Smooth muscle cell (in vitro differentiated cells): ENCODE measurements around the gene BRPF3. TPM values are rescaled to one million over a fixed set of nuclear protein-coding genes. Genes with fewer than 3 reads are reported as not detected.

Source experiments
- DNase-seq: peaks from one replicate; lab custom pipeline; 2025; ENCODE audit not compliant: unreplicated experiment; lab: John Stamatoyannopoulos, UW
- H2AFZ ChIP-seq: fragments of 200-600 bp; sonication (generic); 2 replicates; pipeline ENCODE4 v1.6.0; 2016; ENCODE audit warnings: antibody characterized with exemption, low read depth, mild to moderate bottlenecking
- H3F3A ChIP-seq: fragments of 200-600 bp; sonication (generic); 2 replicates; pipeline ENCODE4 v1.6.0; 2017; ENCODE audit warnings: antibody characterized with exemption, low read depth
- H3K27ac ChIP-seq: fragments of 200-600 bp; sonication (generic); 2 replicates; pipeline ENCODE4 v1.5.1; 2016; ENCODE audit warnings: low read depth, mild to moderate bottlenecking
- H3K27me3 ChIP-seq: fragments of 200-600 bp; sonication (generic); 2 replicates; pipeline ENCODE4 v1.6.1; 2016; ENCODE audit warnings: low read depth, mild to moderate bottlenecking
- H3K36me3 ChIP-seq: fragments of 200-600 bp; sonication (generic); 2 replicates; pipeline ENCODE4 v1.5.1; 2016; ENCODE audit warnings: low read depth
- H3K4me1 ChIP-seq: fragments of 200-600 bp; sonication (generic); 2 replicates; pipeline ENCODE4 v1.5.1; 2016; ENCODE audit warnings: low read depth
- H3K4me2 ChIP-seq: fragments of 200-600 bp; sonication (generic); 2 replicates; pipeline ENCODE4 v1.6.0; 2016; ENCODE audit warnings: mild to moderate bottlenecking
- H3K4me3 ChIP-seq: fragments of 200-600 bp; sonication (generic); 2 replicates; pipeline ENCODE4 v1.5.1; 2016; ENCODE audit warnings: mild to moderate bottlenecking
- H3K79me2 ChIP-seq: fragments of 200-600 bp; sonication (generic); 2 replicates; pipeline ENCODE4 v1.6.0; 2016; ENCODE audit warnings: low read depth, mild to moderate bottlenecking
- H3K9ac ChIP-seq: fragments of 200-600 bp; sonication (generic); 2 replicates; pipeline ENCODE4 v1.6.0; 2016; ENCODE audit warnings: low read depth
- H3K9me3 ChIP-seq: fragments of 200-600 bp; sonication (generic); replicated peaks from 2 replicates; pipeline ENCODE4 v1.5.1; 2016; ENCODE audit warnings: low read depth
- H4K20me1 ChIP-seq: fragments of 200-600 bp; sonication (generic); 2 replicates; pipeline ENCODE4 v1.6.0; 2016; ENCODE audit warnings: low read depth
- WGBS: methylation state at CpG from one replicate; pipeline ENCODE4 v1.1.7; 2016; ENCODE audit warnings: low lambda C conversion rate; 5-methylcytosine and 5-hydroxymethylcytosine counted together
- polyA plus RNA-seq: library from polyadenylated mRNA; unstranded; fragments of >200 nt; fragmentation: Nextera tagmentation; extraction: Ambion mirVana; gene quantifications from 2 replicates; pipeline ENCODE4 v1.2.1, GENCODE V29; 2016
- total RNA-seq: library from RNA; depleted of rRNA; stranded (reverse); fragments of >200 nt; gene quantifications from 2 replicates; pipeline ENCODE4 v1.2.3, GENCODE V29; 2014
- TF ChIP-seq, protein P1 (sequence below): fragments of 200-600 bp; sonication (generic); IDR thresholded peaks from 2 replicates; pipeline ENCODE4 v1.5.1; 2017; ENCODE audit warnings: borderline replicate concordance, mild to moderate bottlenecking, antibody characterized with exemption; ENCODE audit not compliant: insufficient read depth, poor library complexity, severe bottlenecking

The BRPF3 gene
- total and polyA plus RNA-seq, 2 experiments from 2014 or later: 8.9 to 20.0 TPM

DNA sequence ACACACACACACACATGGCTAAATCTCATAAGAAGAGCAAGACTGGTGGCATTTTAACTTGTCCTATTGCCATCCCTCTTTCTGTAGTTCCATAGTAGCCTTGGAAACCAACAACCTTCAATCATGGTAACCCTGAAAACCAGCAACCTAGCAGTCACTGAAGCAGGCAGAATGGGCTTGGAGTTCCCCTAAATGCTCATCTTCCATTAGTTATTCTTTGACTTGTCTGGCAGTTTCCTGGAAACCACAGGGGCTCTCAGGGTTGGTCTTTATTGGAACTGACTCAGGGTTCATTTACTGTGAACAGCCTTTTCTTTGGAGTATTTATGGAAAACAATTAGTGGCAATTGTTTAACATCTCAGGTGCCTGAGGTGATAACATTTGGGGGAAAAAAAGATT lies 19.4 kb upstream of the BRPF3 start:
- Histone ChIP-seq H3K9me3 (peaks cover 9% of the 10 kb centered on the region), H3K4me2 (no peak overlapping the region)

DNA sequence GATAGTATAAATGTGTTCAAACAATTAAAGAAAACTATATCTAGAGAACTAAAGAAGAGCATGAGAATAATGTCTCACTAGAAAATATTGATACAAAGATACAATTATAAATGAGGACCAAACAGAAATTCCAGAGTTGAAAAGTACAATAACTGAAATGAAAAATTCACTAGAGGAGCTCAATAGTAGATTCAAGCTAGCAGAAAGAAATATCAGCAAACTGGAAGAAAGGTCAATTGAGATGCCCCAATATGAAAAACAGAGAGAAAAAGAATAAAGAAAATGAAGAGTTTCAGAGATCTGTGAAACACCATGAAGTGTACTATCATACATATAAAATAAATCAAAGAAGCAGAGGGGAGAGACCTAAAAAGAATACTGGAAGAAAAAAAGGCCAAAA lies 18.0 kb upstream of the BRPF3 start:
- no peaks in the 10 kb centered on the region for H4K20me1 ChIP-seq
- peaks cover 9% of the 10 kb centered on the region for H3K9me3 ChIP-seq
- no peaks in the 10 kb centered on the region for H3K27me3 ChIP-seq
- no peak overlapping the region for H3K27ac ChIP-seq
- no peaks in the 10 kb centered on the region for H3K79me2 ChIP-seq
- H3F3A ChIP-seq: no peaks in the 10 kb centered on the region
- no peak overlapping the region for H2AFZ ChIP-seq
- no peak overlapping the region for H3K4me3 ChIP-seq
- DNase-seq: no peak
- no peaks in the 10 kb centered on the region for H3K36me3 ChIP-seq
- H3K4me1 ChIP-seq: no peaks in the 10 kb centered on the region
- H3K4me2 ChIP-seq: no peak overlapping the region
- H3K9ac ChIP-seq: no peak overlapping the region
- TF ChIP-seq, protein P1, sequence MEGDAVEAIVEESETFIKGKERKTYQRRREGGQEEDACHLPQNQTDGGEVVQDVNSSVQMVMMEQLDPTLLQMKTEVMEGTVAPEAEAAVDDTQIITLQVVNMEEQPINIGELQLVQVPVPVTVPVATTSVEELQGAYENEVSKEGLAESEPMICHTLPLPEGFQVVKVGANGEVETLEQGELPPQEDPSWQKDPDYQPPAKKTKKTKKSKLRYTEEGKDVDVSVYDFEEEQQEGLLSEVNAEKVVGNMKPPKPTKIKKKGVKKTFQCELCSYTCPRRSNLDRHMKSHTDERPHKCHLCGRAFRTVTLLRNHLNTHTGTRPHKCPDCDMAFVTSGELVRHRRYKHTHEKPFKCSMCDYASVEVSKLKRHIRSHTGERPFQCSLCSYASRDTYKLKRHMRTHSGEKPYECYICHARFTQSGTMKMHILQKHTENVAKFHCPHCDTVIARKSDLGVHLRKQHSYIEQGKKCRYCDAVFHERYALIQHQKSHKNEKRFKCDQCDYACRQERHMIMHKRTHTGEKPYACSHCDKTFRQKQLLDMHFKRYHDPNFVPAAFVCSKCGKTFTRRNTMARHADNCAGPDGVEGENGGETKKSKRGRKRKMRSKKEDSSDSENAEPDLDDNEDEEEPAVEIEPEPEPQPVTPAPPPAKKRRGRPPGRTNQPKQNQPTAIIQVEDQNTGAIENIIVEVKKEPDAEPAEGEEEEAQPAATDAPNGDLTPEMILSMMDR: no peak

More for the DNA sequence above, 19.4 kb upstream of the BRPF3 start:
- H3K36me3 ChIP-seq: no peaks in the 10 kb centered on the region
- no peaks in the 10 kb centered on the region for H4K20me1 ChIP-seq
- H3K27me3 ChIP-seq: no peaks in the 10 kb centered on the region
- DNase-seq: no peak
- no peak overlapping the region for H3K27ac ChIP-seq
- H3K79me2 ChIP-seq: no peaks in the 10 kb centered on the region
- no peak overlapping the region for H3K9ac ChIP-seq
- no peaks in the 10 kb centered on the region for H3F3A ChIP-seq
- no peak overlapping the region for H2AFZ ChIP-seq
- TF ChIP-seq, protein P1: no peak
- no peaks in the 10 kb centered on the region for H3K4me1 ChIP-seq
- no peak overlapping the region for H3K4me3 ChIP-seq

DNA sequence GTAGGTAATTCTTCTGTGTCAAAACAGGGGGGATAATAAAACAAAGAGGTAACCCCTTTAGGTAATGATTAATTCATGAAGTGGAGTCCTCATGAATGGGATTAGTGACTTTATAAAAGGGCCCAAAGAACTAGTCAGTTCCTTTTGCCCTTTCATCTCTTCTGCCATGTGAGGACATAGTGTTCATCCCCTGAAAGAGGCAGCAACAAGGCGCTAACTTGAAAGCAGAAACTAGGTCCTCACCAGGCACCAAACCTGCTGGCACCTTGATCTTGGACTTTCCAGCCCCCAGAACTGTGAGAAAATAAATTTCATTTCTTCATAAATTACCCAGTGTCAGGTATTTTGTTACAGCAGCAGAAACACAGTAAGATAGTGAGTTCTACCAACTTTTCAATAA lies 16.4 kb upstream of the BRPF3 start:
- no peak overlapping the region for H3K4me2 ChIP-seq
- H3K36me3 ChIP-seq: no peaks in the 10 kb centered on the region
- peaks cover 9% of the 10 kb centered on the region for H3K9me3 ChIP-seq
- H2AFZ ChIP-seq: no peak overlapping the region
- no peaks in the 10 kb centered on the region for H3K4me1 ChIP-seq
- H3K4me3 ChIP-seq: no peak overlapping the region
- DNase-seq: no peak
- no peaks in the 10 kb centered on the region for H3K79me2 ChIP-seq
- 88% methylated on average over 1 of the region's 1 CpG for WGBS
- H4K20me1 ChIP-seq: no peaks in the 10 kb centered on the region
- TF ChIP-seq, protein P1: no peak
- no peak overlapping the region for H3K27ac ChIP-seq
- no peak overlapping the region for H3K9ac ChIP-seq
- H3F3A ChIP-seq: no peaks in the 10 kb centered on the region
- no peaks in the 10 kb centered on the region for H3K27me3 ChIP-seq

DNA sequence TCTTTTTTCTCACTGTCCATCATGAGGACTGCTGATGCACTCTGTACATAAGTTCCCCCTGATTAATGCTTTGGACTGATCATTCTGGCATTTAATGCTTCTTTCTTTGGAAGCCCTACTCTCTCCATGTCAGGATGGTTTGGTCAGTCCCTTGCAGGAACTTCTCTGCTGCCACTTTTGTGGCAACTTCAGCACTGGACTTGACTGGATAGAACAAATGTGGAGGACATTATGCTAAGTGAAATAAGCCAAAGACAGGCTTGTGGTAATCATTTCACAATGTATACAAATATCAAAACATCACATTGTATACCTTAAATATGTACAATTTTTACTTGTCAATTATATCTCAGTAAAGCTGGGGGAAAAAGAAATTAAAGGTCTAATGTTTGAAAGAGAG lies 12.2 kb upstream of the BRPF3 start:
- DNase-seq: no peak
- Histone ChIP-seq H3K36me3 (no peaks in the 10 kb centered on the region), H4K20me1 (no peaks in the 10 kb centered on the region), H2AFZ (no peak overlapping the region), H3K79me2 (no peaks in the 10 kb centered on the region), H3K9me3 (no peaks in the 10 kb centered on the region), H3K9ac (no peak overlapping the region), H3K4me3 (no peak overlapping the region), H3K27me3 (no peaks in the 10 kb centered on the region), H3K27ac (no peak overlapping the region), H3K4me2 (no peak overlapping the region), H3F3A (no peaks in the 10 kb centered on the region), H3K4me1 (no peaks in the 10 kb centered on the region)
- TF ChIP-seq, protein P1: no peak
